CMK (cell line): ENCODE measurements around the gene EHMT1.
"Not testable (repeated sequence)": the region's sequence is repeated elsewhere in the genome, so short reads cannot be mapped to it uniquely, and the experiment has no call there.

Experiments used
- DNase-seq: peaks from one replicate; pipeline ENCODE4 v3.0.0-alpha.2; 2010; ENCODE audit warnings: low read depth

The EHMT1 gene

GRCh38 chr9:137720571-137721110 is 101.8 kb downstream of the EHMT1 start:
- DNase-seq, result no peak

- no peak for DNase-seq
These were observed 102.7 kb downstream of the EHMT1 start for GRCh38 chr9:137721479-137721878.

GRCh38 chr9:137721899-137722298 is 103.1 kb downstream of the EHMT1 start:
- DNase-seq, result no peak

GRCh38 chr9:137722481-137722880 is 103.7 kb downstream of the EHMT1 start:
- no peak for DNase-seq

GRCh38 chr9:137723356-137723755 is 104.6 kb downstream of the EHMT1 start:
- DNase-seq, result not testable (repeated sequence)

GRCh38 chr9:137723783-137724445 is 105.1 kb downstream of the EHMT1 start:
- no peak for DNase-seq

GRCh38 chr9:137724818-137725240 is 106.0 kb downstream of the EHMT1 start:
- DNase-seq, result no peak

- no peak for DNase-seq
These were observed 106.8 kb downstream of the EHMT1 start for GRCh38 chr9:137725598-137725997.

GRCh38 chr9:137726336-137726735 is 107.5 kb downstream of the EHMT1 start:
- DNase-seq, result not testable (repeated sequence)

GRCh38 chr9:137726764-137727163 is 108.0 kb downstream of the EHMT1 start:
- DNase-seq, result no peak

- no peak for DNase-seq
These were observed 108.9 kb downstream of the EHMT1 start for GRCh38 chr9:137727716-137728115.

GRCh38 chr9:137728444-137729311 is 109.9 kb downstream of the EHMT1 start:
- no peak for DNase-seq

- no peak for DNase-seq
These were observed 112.6 kb downstream of the EHMT1 start for GRCh38 chr9:137731216-137731946.

GRCh38 chr9:137731947-137732813 is 113.4 kb downstream of the EHMT1 start:
- no peak for DNase-seq

GRCh38 chr9:137733429-137733828 is 114.6 kb downstream of the EHMT1 start:
- no peak for DNase-seq

GRCh38 chr9:137734181-137734580 is 115.4 kb downstream of the EHMT1 start:
- DNase-seq, result no peak

- DNase-seq, result not testable (repeated sequence)
These were observed 119.4 kb downstream of the EHMT1 start for GRCh38 chr9:137738182-137738696.

GRCh38 chr9:137738703-137739102 is 119.9 kb downstream of the EHMT1 start:
- no peak for DNase-seq

GRCh38 chr9:137739371-137740309 is 120.8 kb downstream of the EHMT1 start:
- DNase-seq, result no peak

GRCh38 chr9:137740312-137740711 is 121.5 kb downstream of the EHMT1 start:
- DNase-seq, result no peak
